Activated CD4-positive, alpha-beta memory T cell treated with anti-CD3 and anti-CD28 coated beads for 36 hours (primary cell): ENCODE measurements around the gene DENND1B. TPM values are rescaled to one million over a fixed set of nuclear protein-coding genes. Genes with fewer than 3 reads are reported as not detected.

Experiments
- CTCF ChIA-PET: fragments of 350-600 bp; sonication (Branson Sonifier 250); formaldehyde crosslinking; loops from one replicate; lab custom pipeline; 2021; ENCODE audit warnings: antibody characterized with exemption, inconsistent platforms; lab: Charles Lee
- POLR2A ChIA-PET: fragments of 350-600 bp; sonication (Branson Sonifier 250); formaldehyde crosslinking; loops from one replicate; lab custom pipeline; 2021; ENCODE audit warnings: antibody characterized with exemption; lab: Charles Lee
- DNase-seq: peaks from one replicate; pipeline ENCODE4 v3.0.0-alpha.2; 2020
- H3K27ac Mint-ChIP-seq: one replicate; pipeline ENCODE4 v1.8.0; 2021; ENCODE audit warnings: mixed read lengths
- H3K27me3 Mint-ChIP-seq: one replicate; pipeline ENCODE4 v1.8.0; 2021; ENCODE audit warnings: mixed read lengths
- H3K36me3 Mint-ChIP-seq: one replicate; pipeline ENCODE4 v1.8.0; 2021; ENCODE audit warnings: mixed read lengths
- H3K4me1 Mint-ChIP-seq: one replicate; pipeline ENCODE4 v1.8.0; 2021; ENCODE audit warnings: low read depth, mixed read lengths
- H3K4me3 Mint-ChIP-seq: one replicate; pipeline ENCODE4 v1.8.0; 2021; ENCODE audit warnings: mild to moderate bottlenecking, mixed read lengths
- H3K9me3 Mint-ChIP-seq: one replicate; pipeline ENCODE4 v1.8.0; 2021; ENCODE audit warnings: mixed read lengths
- intact Hi-C: fragments of 100-400 bp; cut with micrococcal nuclease; formaldehyde crosslinking; loops from one replicate; pipeline ENCODE4 v1.15.1; 2023
- total RNA-seq, 2 experiments: library from RNA; stranded (reverse); gene quantifications; one replicate each; pipeline ENCODE4 v1.2.3, GENCODE V29; 2021

The DENND1B gene
- total RNA-seq, 2 experiments from 2014 or later, result 12.5 to 15.6 TPM

- CTCF ChIA-PET, result no interaction called here
- peaks cover 22% of the 10 kb centered on the region for H3K36me3 Mint-ChIP-seq
- POLR2A ChIA-PET, result no interaction called here
These were observed 25.3 kb upstream of the DENND1B start for GRCh38 chr1:197800379-197801110.

GRCh38 chr1:197799271-197799670 lies 24.0 kb upstream of the DENND1B start:
- Mint-ChIP-seq H3K4me3 (no peak overlapping the region), H3K9me3 (peaks cover 40% of the 10 kb centered on the region), H3K4me1 (no peaks in the 10 kb centered on the region), H3K27ac (no peak overlapping the region), H3K27me3 (peaks cover 1% of the 10 kb centered on the region), H3K36me3 (peaks cover 25% of the 10 kb centered on the region)
- ChIA-PET POLR2A (no interaction called here), CTCF (no interaction called here)
- intact Hi-C loops, result no loop called here
- no peak for DNase-seq

More at GRCh38 chr1:197800379-197801110, 25.3 kb upstream of the DENND1B start:
- H3K4me1 Mint-ChIP-seq, result no peaks in the 10 kb centered on the region
- no peak for DNase-seq
- H3K9me3 Mint-ChIP-seq, result peaks cover 38% of the 10 kb centered on the region
- H3K4me3 Mint-ChIP-seq, result no peak overlapping the region
- peaks cover 1% of the 10 kb centered on the region for H3K27me3 Mint-ChIP-seq
- no peak overlapping the region for H3K27ac Mint-ChIP-seq
- intact Hi-C loops, result no loop called here

- Mint-ChIP-seq H3K27ac (no peak overlapping the region), H3K27me3 (peaks cover 1% of the 10 kb centered on the region), H3K36me3 (peaks cover 25% of the 10 kb centered on the region), H3K9me3 (peaks cover 40% of the 10 kb centered on the region), H3K4me1 (no peaks in the 10 kb centered on the region), H3K4me3 (no peak overlapping the region)
- ChIA-PET CTCF (no interaction called here), POLR2A (no interaction called here)
- intact Hi-C loops, result no loop called here
- DNase-seq, result no peak
These were observed 23.2 kb upstream of the DENND1B start for GRCh38 chr1:197798492-197798891.

- DNase-seq, result no peak
- H3K27ac Mint-ChIP-seq, result no peak overlapping the region
- H3K4me1 Mint-ChIP-seq, result no peaks in the 10 kb centered on the region
- peaks cover 1% of the 10 kb centered on the region for H3K27me3 Mint-ChIP-seq
- H3K9me3 Mint-ChIP-seq, result peaks cover 40% of the 10 kb centered on the region
- no peak overlapping the region for H3K4me3 Mint-ChIP-seq
- ChIA-PET CTCF (interaction anchor here (0.7 kb wide), 1 partner anchor 128 kb away, joined by 3 read pairs; no protein-coding TSS in a partner anchor), POLR2A (no interaction called here)
- H3K36me3 Mint-ChIP-seq, result peaks cover 25% of the 10 kb centered on the region
- intact Hi-C loops, result no loop called here
These were observed 21.7 kb upstream of the DENND1B start for GRCh38 chr1:197797010-197797409.

GRCh38 chr1:197788741-197789739 lies 13.8 kb upstream of the DENND1B start:
- no peaks in the 10 kb centered on the region for H3K27me3 Mint-ChIP-seq
- DNase-seq, result no peak
- ChIA-PET POLR2A (no interaction called here), CTCF (no interaction called here)
- no peak overlapping the region for H3K4me3 Mint-ChIP-seq
- no peaks in the 10 kb centered on the region for H3K4me1 Mint-ChIP-seq
- H3K27ac Mint-ChIP-seq, result no peak overlapping the region
- H3K9me3 Mint-ChIP-seq, result no peaks in the 10 kb centered on the region
- intact Hi-C loops, result no loop called here
- H3K36me3 Mint-ChIP-seq, result no peaks in the 10 kb centered on the region

GRCh38 chr1:197787623-197788536 lies 12.6 kb upstream of the DENND1B start:
- H3K9me3 Mint-ChIP-seq, result no peaks in the 10 kb centered on the region
- CTCF ChIA-PET, result no interaction called here
- no peaks in the 10 kb centered on the region for H3K36me3 Mint-ChIP-seq
- no peaks in the 10 kb centered on the region for H3K4me1 Mint-ChIP-seq
- H3K4me3 Mint-ChIP-seq, result no peak overlapping the region
- H3K27ac Mint-ChIP-seq, result no peak overlapping the region
- H3K27me3 Mint-ChIP-seq, result no peaks in the 10 kb centered on the region
- no peak for DNase-seq
- POLR2A ChIA-PET, result no interaction called here
- intact Hi-C loops, result no loop called here

- Mint-ChIP-seq H3K4me3 (no peak overlapping the region), H3K27ac (no peak overlapping the region), H3K9me3 (no peaks in the 10 kb centered on the region), H3K4me1 (no peaks in the 10 kb centered on the region), H3K27me3 (no peaks in the 10 kb centered on the region), H3K36me3 (no peaks in the 10 kb centered on the region)
- no peak for DNase-seq
- POLR2A ChIA-PET, result no interaction called here
- intact Hi-C loops, result no loop called here
- CTCF ChIA-PET, result no interaction called here
These were observed 11.8 kb upstream of the DENND1B start for GRCh38 chr1:197787056-197787455.

- CTCF ChIA-PET, result no interaction called here
- no peak overlapping the region for H3K4me3 Mint-ChIP-seq
- POLR2A ChIA-PET, result no interaction called here
- H3K27ac Mint-ChIP-seq, result no peak overlapping the region
- H3K4me1 Mint-ChIP-seq, result no peaks in the 10 kb centered on the region
- intact Hi-C loops, result no loop called here
- no peak for DNase-seq
- no peaks in the 10 kb centered on the region for H3K36me3 Mint-ChIP-seq
- H3K27me3 Mint-ChIP-seq, result no peaks in the 10 kb centered on the region
- no peaks in the 10 kb centered on the region for H3K9me3 Mint-ChIP-seq
These were observed 11.0 kb upstream of the DENND1B start for GRCh38 chr1:197786280-197786679.

- ChIA-PET CTCF (interaction anchor here (1.8 kb wide), 1 partner anchor 85 kb away, joined by 5 read pairs; no protein-coding TSS in a partner anchor), POLR2A (no interaction called here)
- no peak for DNase-seq
- no peaks in the 10 kb centered on the region for H3K36me3 Mint-ChIP-seq
- no peaks in the 10 kb centered on the region for H3K27me3 Mint-ChIP-seq
- intact Hi-C loops, result no loop called here
- no peaks in the 10 kb centered on the region for H3K9me3 Mint-ChIP-seq
- H3K4me3 Mint-ChIP-seq, result no peak overlapping the region
- peaks cover 11% of the 10 kb centered on the region for H3K4me1 Mint-ChIP-seq
- no peak overlapping the region for H3K27ac Mint-ChIP-seq
These were observed 8.2 kb upstream of the DENND1B start for GRCh38 chr1:197783510-197783948.

GRCh38 chr1:197782722-197783360 lies 7.6 kb upstream of the DENND1B start:
- Mint-ChIP-seq H3K4me1 (peaks cover 18% of the 10 kb centered on the region), H3K36me3 (no peaks in the 10 kb centered on the region), H3K27me3 (no peaks in the 10 kb centered on the region), H3K27ac (no peak overlapping the region), H3K9me3 (no peaks in the 10 kb centered on the region), H3K4me3 (no peak overlapping the region)
- no peak for DNase-seq
- POLR2A ChIA-PET, result no interaction called here
- CTCF ChIA-PET, result interaction anchor here (1.8 kb wide), 1 partner anchor 86 kb away, joined by 5 read pairs; no protein-coding TSS in a partner anchor
- intact Hi-C loops, result no loop called here
